GM18502 (cell line): Measurements from ENCODE around the gene YBX2.
A peak's percentile ranks its signal among the peaks of the same experiment; 100 is the strongest.

ENCODE experiments used
- ATAC-seq: cut with Tn5 transposase; IDR thresholded peaks from one replicate; pipeline ENCODE4 v1.9.1; 2021; ENCODE audit warnings: mild to moderate bottlenecking; ENCODE audit not compliant: unreplicated experiment, poor library complexity

Gene YBX2

GRCh38 chr17:7281074-7281952 is 13.1 kb downstream of the YBX2 start, which contains the start of gene SLC2A4:
Gene SLC2A4, plus strand, starts transcription at chr17:7281718. Its CDS starts 217 bp downstream, at chr17:7281935.
- peak; percentile 58 for ATAC-seq

GRCh38 chr17:7280519-7281073 is 13.8 kb downstream of the YBX2 start:
- peak; percentile 62 for ATAC-seq

GRCh38 chr17:7279448-7279847 is 15.0 kb downstream of the YBX2 start:
- no peak for ATAC-seq

- ATAC-seq: no peak
Measured at GRCh38 chr17:7266784-7267183, 27.7 kb downstream of the YBX2 start.

GRCh38 chr17:7263801-7264078 is 30.7 kb downstream of the YBX2 start:
- ATAC-seq: no peak

GRCh38 chr17:7262935-7263800 is 31.3 kb downstream of the YBX2 start:
- no peak for ATAC-seq

- no peak for ATAC-seq
Measured at GRCh38 chr17:7262192-7262934, 32.1 kb downstream of the YBX2 start, which contains the start of gene CLDN7. Gene CLDN7, minus strand, starts transcription at chr17:7262478. Its CDS starts 435 bp downstream, at chr17:7262043.

GRCh38 chr17:7261379-7262191 is 32.9 kb downstream of the YBX2 start:
- ATAC-seq: no peak

GRCh38 chr17:7260651-7261378 is 33.6 kb downstream of the YBX2 start:
- no peak for ATAC-seq

GRCh38 chr17:7260151-7260550 is 34.3 kb downstream of the YBX2 start:
- no peak for ATAC-seq

- ATAC-seq: no peak
Measured at GRCh38 chr17:7259555-7259889, 34.9 kb downstream of the YBX2 start.

GRCh38 chr17:7258731-7259554 is 35.5 kb downstream of the YBX2 start:
- ATAC-seq: no peak

- no peak for ATAC-seq
Measured at GRCh38 chr17:7256766-7257456, 37.5 kb downstream of the YBX2 start.

- ATAC-seq: no peak
Measured at GRCh38 chr17:7254511-7254910, 39.9 kb downstream of the YBX2 start.

- no peak for ATAC-seq
Measured at GRCh38 chr17:7253082-7253481, 41.4 kb downstream of the YBX2 start.

- ATAC-seq: peak; percentile 59
Measured at GRCh38 chr17:7252176-7253043, 42.0 kb downstream of the YBX2 start, which contains the start of gene ELP5. Gene ELP5, plus strand, starts transcription at chr17:7252215. Its CDS starts 336 bp downstream, at chr17:7252551.
